ENCODE results near the gene FSTL5. TPM values are rescaled to one million over a fixed set of nuclear protein-coding genes. Genes with fewer than 3 reads are reported as not detected.

Gene FSTL5
- total RNA-seq, 1 experiment from 2014 or later: not detected

GRCh38 chr4:161448550-161449180 lies 715.1 kb downstream of the FSTL5 start:
- ChIA-PET POLR2A (no interaction called here), CTCF (no interaction called here), RAD21 (ENCODE audit: low non-redundant PET in 1 of 2, low total read pairs in 2 of 2, uncharacterized antibody in 2 of 2, unreplicated experiment in 2 of 2) (no interaction called here)
- intact Hi-C loops (cut with micrococcal nuclease): no loop called here
- H3K9me3 ChIP-seq (ENCODE audit: control insufficient read depth in 1 of 2, insufficient read depth in 1 of 2, low read depth in 1 of 2, low read length in 2 of 2): no peaks in the 10 kb centered on the region
- DNase-seq (ENCODE audit: low read depth, low spot score) (no peak), ATAC-seq (no peak)
- H3K27ac ChIP-seq (ENCODE audit: low read depth, low read length): no peak overlapping the region
- H3K4me3 ChIP-seq (replicated peaks in 1 of 2; ENCODE audit: low read depth in 1 of 2, low read length in 2 of 2): no peak overlapping the region
- H3K4me2 ChIP-seq (ENCODE audit: low read length): no peak overlapping the region
- H3K4me1 ChIP-seq (ENCODE audit: control insufficient read depth in 1 of 2, insufficient read depth in 2 of 2, low read length in 2 of 2): no peaks in the 10 kb centered on the region
- H2AFZ ChIP-seq (ENCODE audit: low read depth, low read length, poor library complexity, severe bottlenecking): no peak overlapping the region
- H3K9me2 ChIP-seq (ENCODE audit: insufficient read depth): no peaks in the 10 kb centered on the region
- TF ChIP-seq ATF3 (IDR thresholded peaks at IDR 0.05) (no peak), EZH2 (IDR thresholded peaks at IDR 0.05) (no peak), CTCF (IDR thresholded peaks at IDR 0.05 in 2 of 3, conservative IDR thresholded peaks at IDR 0.05 in 1 of 3; ENCODE audit: borderline replicate concordance in 1 of 3, insufficient read depth in 1 of 3, low read depth in 2 of 3, low read length in 2 of 3) (no peak), RAD21 (IDR thresholded peaks at IDR 0.05; ENCODE audit: low read depth) (no peak), EGR1 (IDR thresholded peaks at IDR 0.05; ENCODE audit: low read depth) (no peak), YY1 (IDR thresholded peaks at IDR 0.05; ENCODE audit: extremely low read depth, insufficient replicate concordance, low read depth, low read length) (no peak), SRF (IDR thresholded peaks at IDR 0.05; ENCODE audit: low read depth) (no peak), JUND (IDR thresholded peaks at IDR 0.05) (no peak), POLR2AphosphoS5 (IDR thresholded peaks at IDR 0.05; ENCODE audit: low read depth, low read length) (no peak), SP1 (IDR thresholded peaks at IDR 0.05; ENCODE audit: low read depth) (no peak), CBX3 (IDR thresholded peaks at IDR 0.05; ENCODE audit: low read depth) (no peak), ELF1 (IDR thresholded peaks at IDR 0.05; ENCODE audit: borderline replicate concordance, low read depth) (no peak)
- no TSS peak for BruUV-seq (replicated peaks)
- H3K79me2 ChIP-seq (ENCODE audit: insufficient read depth, low read length): no peaks in the 10 kb centered on the region
- H3K9ac ChIP-seq (ENCODE audit: low read length): no peak overlapping the region
- no peaks in the 10 kb centered on the region for H3K27me3 ChIP-seq (ENCODE audit: insufficient read depth, low read length)
- no peaks in the 10 kb centered on the region for H3K36me3 ChIP-seq (ENCODE audit: control insufficient read depth in 1 of 2, insufficient read depth in 2 of 2, low read length in 2 of 2)
- H4K20me1 ChIP-seq (ENCODE audit: insufficient read depth): no peaks in the 10 kb centered on the region
